K562 (cell line): ENCODE measurements around the gene TNFSF18. TPM values are rescaled to one million over a fixed set of nuclear protein-coding genes. Genes with fewer than 3 reads are reported as not detected.

Experiments used
- ATAC-seq: fragments of 200-7000 bp; cut with Tn5 transposase; 3 replicates; pipeline ENCODE4 v1.9.1; 2020; ENCODE audit warnings: moderate library complexity
- BruUV-seq: library from RNA; stranded (reverse); fragments of 400-500 nt; replicated peaks from 2 replicates; lab custom pipeline; 2021; lab: Mats Ljungman, UMichigan
- CTCF ChIA-PET: fragments of 300-600 bp; formaldehyde crosslinking; extraction: SDS; loops from one replicate; lab custom pipeline; 2021; ENCODE audit warnings: low intra/inter-chr PET ratio; lab: Yijun Ruan, JAX
- POLR2A ChIA-PET: fragments of 300-600, 350-650 bp; sonication (Branson Sonifier 250); formaldehyde crosslinking; extraction: SDS; loops from one replicate; lab custom pipeline; 2021; ENCODE audit warnings: antibody characterized with exemption, inconsistent platforms; lab: Yijun Ruan, JAX
- DNase-seq, 4 experiments: peaks; one replicate each; pipeline versions ENCODE4 v3.0.0 to v3.0.0-alpha.2; 2011 to 2018; ENCODE audit warnings: low spot score in 3 of 4, mixed read lengths in 3 of 4; ENCODE audit errors: extremely low read depth in 1 of 4
- FAIRE-seq: peaks from 2 replicates; lab custom pipeline; 2011; peaks lifted over from hg19 to GRCh38; lab: Jason Lieb, UNC
- H2AFZ ChIP-seq: 2 replicates; pipeline ENCODE4 v1.6.0; 2011; ENCODE audit warnings: low read depth, low read length, control low read depth, inconsistent platforms
- H3K27ac ChIP-seq: fragments of 200-600 bp; 3 replicates; pipeline ENCODE4 v1.8.0; 2011; ENCODE audit warnings: low read depth, mild to moderate bottlenecking, control low read depth, inconsistent platforms, low read length, moderate library complexity, mixed read lengths; ENCODE audit errors: extremely low read depth
- H3K27me3 ChIP-seq, 2 experiments: fragments of 300-600 bp in 1 of 2; 2 replicates in 1 of 2; 3 replicates in 1 of 2; pipeline versions ENCODE4 v1.6.0 to v1.8.0; 2011; ENCODE audit warnings: inconsistent platforms in 2 of 2, low read length in 2 of 2, mild to moderate bottlenecking in 1 of 2, mixed read lengths in 1 of 2, moderate library complexity in 1 of 2; ENCODE audit not compliant: control insufficient read depth in 2 of 2, insufficient read depth in 2 of 2
- H3K36me3 ChIP-seq: fragments of 300-600 bp; 3 replicates; pipeline ENCODE4 v1.8.0; 2011; ENCODE audit warnings: mild to moderate bottlenecking, low read length, inconsistent platforms; ENCODE audit not compliant: control insufficient read depth, insufficient read depth
- H3K4me1 ChIP-seq, 2 experiments: fragments of 200-600 bp in 1 of 2; replicated peaks in 1 of 2; 2 replicates in 1 of 2; 3 replicates in 1 of 2; pipeline versions ENCODE4 v1.5.1 to v1.8.0; 2011; ENCODE audit warnings: inconsistent platforms in 2 of 2, low read length in 2 of 2, mild to moderate bottlenecking in 1 of 2, mixed read lengths in 1 of 2, moderate library complexity in 1 of 2; ENCODE audit not compliant: control insufficient read depth in 2 of 2, insufficient read depth in 2 of 2
- H3K4me2 ChIP-seq: 2 replicates; pipeline ENCODE4 v1.6.1; 2011; ENCODE audit warnings: low read length, control low read depth, inconsistent platforms, mixed read lengths; ENCODE audit not compliant: insufficient read depth
- H3K4me3 ChIP-seq: fragments of 200-600 bp; sonication (generic), shearing (Covaris generic); 2 replicates; pipeline ENCODE4 v1.5.1; 2016; ENCODE audit warnings: control low read depth, inconsistent platforms
- H3K79me2 ChIP-seq: fragments of 200-600 bp; 3 replicates; pipeline ENCODE4 v1.8.0; 2011; ENCODE audit warnings: low read length, inconsistent platforms; ENCODE audit not compliant: control insufficient read depth, insufficient read depth
- H3K9ac ChIP-seq, 2 experiments: 2 replicates each; pipeline versions ENCODE4 v1.6.0 to v1.6.1; 2011; ENCODE audit warnings: low read depth in 2 of 2, low read length in 2 of 2, control low read depth in 1 of 2, inconsistent platforms in 1 of 2, mild to moderate bottlenecking in 1 of 2, mixed read lengths in 1 of 2; ENCODE audit not compliant: insufficient read depth in 1 of 2
- H3K9me1 ChIP-seq: one replicate; pipeline ENCODE4 v1.6.0; 2011; ENCODE audit warnings: inconsistent platforms, mild to moderate bottlenecking, low read length, moderate library complexity; ENCODE audit not compliant: control insufficient read depth, insufficient read depth
- H3K9me3 ChIP-seq: replicated peaks from 2 replicates; pipeline ENCODE4 v1.5.1; 2011; ENCODE audit warnings: low read depth, low read length, inconsistent platforms; ENCODE audit not compliant: control insufficient read depth, insufficient read depth
- H4K20me1 ChIP-seq: replicated peaks from 2 replicates; pipeline ENCODE4 v1.6.1; 2011; ENCODE audit warnings: low read length, inconsistent platforms, mixed read lengths; ENCODE audit not compliant: control insufficient read depth, insufficient read depth
- ARID2 ChIP-seq: fragments of 450-650 bp; IDR thresholded peaks from 2 replicates; pipeline ENCODE4 v1.6.1; 2017; ENCODE audit warnings: antibody characterized with exemption, mild to moderate bottlenecking
- ATF1 ChIP-seq, 2 experiments: fragments of 450-650 bp in 1 of 2; IDR thresholded peaks; 2 replicates each; pipeline ENCODE4 v1.6.1; 2016; ENCODE audit warnings: missing compliant biosample characterization in 1 of 2, missing genetic modification characterization in 1 of 2
- ELF2 ChIP-seq: fragments of 250-450 bp; sonication (Bioruptor Pico); IDR thresholded peaks from 2 replicates; pipeline ENCODE4 v1.5.0; 2021; ENCODE audit warnings: mild to moderate bottlenecking
- MAFF ChIP-seq: IDR thresholded peaks from 2 replicates; pipeline ENCODE4 v1.6.1; 2012; ENCODE audit warnings: low read length, improper control_type of control experiment
- MEF2A ChIP-seq: IDR thresholded peaks from 2 replicates; pipeline ENCODE4 v1.6.1; 2011; ENCODE audit warnings: low read depth, mild to moderate bottlenecking, low read length, moderate library complexity; ENCODE audit not compliant: control insufficient read depth
- RBM17 ChIP-seq: fragments of 200-400 bp; formaldehyde crosslinking; IDR thresholded peaks from 2 replicates; pipeline ENCODE4 v1.6.1; 2017; ENCODE audit warnings: low read depth, mild to moderate bottlenecking, low read length, borderline replicate concordance
- TAL1 ChIP-seq: fragments of 450-650 bp; IDR thresholded peaks from 2 replicates; pipeline ENCODE4 v1.6.1; 2016; ENCODE audit warnings: mild to moderate bottlenecking
- ZC3H4 ChIP-seq: sonication (generic); formaldehyde crosslinking; IDR thresholded peaks from 2 replicates; pipeline ENCODE4 v1.9.0; 2021; ENCODE audit warnings: missing genetic modification reagents, borderline replicate concordance
- ZNF217 ChIP-seq: sonication (generic); formaldehyde crosslinking; IDR thresholded peaks from 2 replicates; pipeline ENCODE4 v1.8.0; 2022; ENCODE audit warnings: mild to moderate bottlenecking, missing genetic modification reagents
- ZNF764 ChIP-seq: fragments of 250-450 bp; sonication (Bioruptor Pico); IDR thresholded peaks from 2 replicates; pipeline ENCODE4 v1.4.0; 2020; ENCODE audit warnings: low read depth, mild to moderate bottlenecking, moderate library complexity
- WGBS: fragments of 100-300 bp; shearing (Covaris generic); methylation state at CpG from one replicate; pipeline ENCODE4 v1.1.6; 2016; ENCODE audit warnings: low coverage, mixed read lengths; ENCODE audit not compliant: insufficient coverage; ENCODE audit errors: missing lambda C conversion rate; 5-methylcytosine and 5-hydroxymethylcytosine counted together
- in situ Hi-C: fragments of 300-500 bp; cut with MboI; formaldehyde crosslinking; loops from 4 replicates; pipeline ENCODE4 v1.15.0; 2018; ENCODE audit warnings: inconsistent platforms, mixed read lengths
- intact Hi-C: fragments of 100-400 bp; cut with micrococcal nuclease; formaldehyde crosslinking; loops from 2 replicates; pipeline ENCODE4 v1.14.2; 2022
- polyA plus RNA-seq, 8 experiments: library from polyadenylated mRNA; depleted of rRNA in 4 of 8; stranded (reverse) in 5 of 8; unstranded in 3 of 8; fragments of >200 nt; fragmentation: Nextera tagmentation in 2 of 8; fragmentation: Illumina TruSeq in 1 of 8; extraction: Ambion mirVana in 2 of 8; extraction: Trizol in 1 of 8; gene quantifications; 2 replicates each; pipeline versions ENCODE4 v1.2.1 to v1.2.3, GENCODE V29; 2011 to 2014; ENCODE audit warnings: inconsistent platforms in 1 of 8, missing spikeins in 1 of 8
- total RNA-seq, 7 experiments: library from RNA; depleted of rRNA in 6 of 7; stranded (reverse); fragments of >200 nt in 6 of 7; fragmentation: Illumina TruSeq in 2 of 7; extraction: Trizol in 2 of 7; gene quantifications; 2 replicates each; pipeline versions ENCODE4 v1.2.1 to v1.2.3, GENCODE V29; 2011 to 2021; ENCODE audit warnings: low replicate concordance in 1 of 7
- TF ChIP-seq, protein P1 (sequence below), 2 experiments: IDR thresholded peaks in 1 of 2; conservative IDR thresholded peaks in 1 of 2; 2 replicates each; pipeline ENCODE4 v1.6.1; 2016; ENCODE audit warnings: low read depth in 2 of 2, mild to moderate bottlenecking in 1 of 2, missing compliant biosample characterization in 1 of 2, missing genetic modification characterization in 1 of 2, moderate library complexity in 1 of 2
- TF ChIP-seq, protein P2 (sequence below): sonication (generic); formaldehyde crosslinking; IDR thresholded peaks from 2 replicates; pipeline ENCODE4 v1.8.1; 2023; ENCODE audit warnings: mild to moderate bottlenecking, missing genetic modification reagents

TNFSF18 gene
- total and polyA plus RNA-seq, 9 of the 15 experiments (the other 6 are each of a cell fraction or from before 2014, with no cell fraction given), result not detected

DNA sequence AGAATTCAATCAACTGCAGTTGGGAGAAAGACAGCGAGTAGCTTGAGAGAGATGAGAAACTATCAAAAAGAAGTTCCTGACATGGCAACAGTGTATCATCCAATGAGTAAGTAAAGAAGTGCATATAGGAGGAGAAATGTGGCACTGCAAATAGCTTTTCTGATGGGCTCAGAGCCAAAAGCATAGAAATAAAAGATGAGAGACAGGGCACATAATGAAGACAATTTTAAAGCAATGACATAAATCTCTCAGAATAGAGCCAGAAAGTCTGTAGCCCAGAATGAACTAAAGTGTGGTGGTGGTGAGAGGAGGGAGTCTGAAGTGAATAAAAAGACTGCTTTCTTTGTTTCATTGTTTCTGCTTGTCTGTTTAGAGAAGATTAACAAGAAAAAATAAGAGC, 34.3 kb downstream of the TNFSF18 start:
- Histone ChIP-seq H3K27me3 (no peaks in the 10 kb centered on the region), H3K4me1 (no peaks in the 10 kb centered on the region), H3K36me3 (no peaks in the 10 kb centered on the region), H3K9me1 (no peaks in the 10 kb centered on the region)
- no TSS peak for BruUV-seq
- CTCF ChIA-PET, result no interaction called here
- no peak for ATAC-seq
- TF ChIP-seq, protein P1, sequence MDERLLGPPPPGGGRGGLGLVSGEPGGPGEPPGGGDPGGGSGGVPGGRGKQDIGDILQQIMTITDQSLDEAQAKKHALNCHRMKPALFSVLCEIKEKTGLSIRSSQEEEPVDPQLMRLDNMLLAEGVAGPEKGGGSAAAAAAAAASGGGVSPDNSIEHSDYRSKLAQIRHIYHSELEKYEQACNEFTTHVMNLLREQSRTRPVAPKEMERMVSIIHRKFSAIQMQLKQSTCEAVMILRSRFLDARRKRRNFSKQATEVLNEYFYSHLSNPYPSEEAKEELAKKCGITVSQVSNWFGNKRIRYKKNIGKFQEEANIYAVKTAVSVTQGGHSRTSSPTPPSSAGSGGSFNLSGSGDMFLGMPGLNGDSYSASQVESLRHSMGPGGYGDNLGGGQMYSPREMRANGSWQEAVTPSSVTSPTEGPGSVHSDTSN (CRISPR knock-in tag; IDR thresholded peaks at IDR 0.05; ENCODE audit: low read depth), result no peak
- TF ChIP-seq, protein P1 (tag; conservative IDR thresholded peaks at IDR 0.05; ENCODE audit: low read depth), result no peak
- TF ChIP-seq ELF2 (CRISPR knock-in tag), result no peak
- no peak for TF ChIP-seq MEF2A
- no peak for TF ChIP-seq MAFF
- no peak for TF ChIP-seq ARID2
- TF ChIP-seq ZNF764, result no peak
- no peak for TF ChIP-seq ATF1 (CRISPR knock-in tag; IDR thresholded peaks at IDR 0.05)
- TF ChIP-seq ATF1 (tag; IDR thresholded peaks at IDR 0.05), result no peak
- TF ChIP-seq, protein P2, sequence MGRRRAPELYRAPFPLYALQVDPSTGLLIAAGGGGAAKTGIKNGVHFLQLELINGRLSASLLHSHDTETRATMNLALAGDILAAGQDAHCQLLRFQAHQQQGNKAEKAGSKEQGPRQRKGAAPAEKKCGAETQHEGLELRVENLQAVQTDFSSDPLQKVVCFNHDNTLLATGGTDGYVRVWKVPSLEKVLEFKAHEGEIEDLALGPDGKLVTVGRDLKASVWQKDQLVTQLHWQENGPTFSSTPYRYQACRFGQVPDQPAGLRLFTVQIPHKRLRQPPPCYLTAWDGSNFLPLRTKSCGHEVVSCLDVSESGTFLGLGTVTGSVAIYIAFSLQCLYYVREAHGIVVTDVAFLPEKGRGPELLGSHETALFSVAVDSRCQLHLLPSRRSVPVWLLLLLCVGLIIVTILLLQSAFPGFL (CRISPR knock-in tag), result no peak
- no peak for TF ChIP-seq RBM17
- TF ChIP-seq TAL1, result no peak
- TF ChIP-seq ZC3H4, result no peak
- TF ChIP-seq ZNF217 (CRISPR knock-in tag), result no peak
- TF ChIP-seq, all 486 proteins: peak for 0
- POLR2A ChIA-PET, result interaction anchor here (0.6 kb wide), 2 partner anchors 23 to 1122 kb away, joined by 3 read pairs; no protein-coding TSS in a partner anchor
- no peaks in the 10 kb centered on the region for H4K20me1 ChIP-seq
- no peak overlapping the region for H2AFZ ChIP-seq
- intact Hi-C loops (no loop called here), in situ Hi-C loops (no loop called here)
- DNase-seq (no peak), FAIRE-seq (no peak)
- WGBS, result 4% methylated on average over 1 of the region's 1 CpG
- no peaks in the 10 kb centered on the region for H3K79me2 ChIP-seq
- H3K4me3 ChIP-seq, result no peak overlapping the region
- no peak overlapping the region for H3K9ac ChIP-seq
- H3K27ac ChIP-seq, result no peak overlapping the region
- H3K9me3 ChIP-seq, result no peaks in the 10 kb centered on the region
- H3K4me2 ChIP-seq, result no peak overlapping the region
